DMS53 (cell line): ENCODE results near the gene CMTM6.
"Not testable (repeated sequence)": the region's sequence is repeated elsewhere in the genome, so short reads cannot be mapped to it uniquely, and the experiment has no call there.

ENCODE experiments used
- DNase-seq: peaks from one replicate; lab custom pipeline; 2025; lab: John Stamatoyannopoulos, UW

Gene CMTM6

DNA sequence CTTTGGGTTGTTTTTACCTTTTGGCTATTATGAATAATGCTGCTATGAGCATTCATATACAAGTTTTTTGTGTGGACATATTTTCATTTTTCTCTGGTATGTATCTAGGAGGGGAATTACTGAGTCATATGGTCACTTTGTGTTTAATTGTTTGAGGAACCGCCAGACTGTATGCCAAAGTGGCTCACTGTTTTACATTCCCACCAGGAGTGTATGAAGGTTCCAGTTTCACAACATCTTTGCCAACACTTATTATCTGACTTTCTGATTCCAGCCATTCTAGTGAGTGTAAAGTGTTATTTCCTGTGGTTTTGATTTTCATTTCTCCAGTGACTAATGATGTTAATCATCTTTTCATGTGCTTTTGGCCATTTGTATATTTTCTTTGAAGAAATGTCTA lies 59.2 kb downstream of the CMTM6 start:
- DNase-seq: no peak

GRCh38 chr3:32442766-32443165 lies 59.9 kb downstream of the CMTM6 start:
- DNase-seq: no peak

DNA sequence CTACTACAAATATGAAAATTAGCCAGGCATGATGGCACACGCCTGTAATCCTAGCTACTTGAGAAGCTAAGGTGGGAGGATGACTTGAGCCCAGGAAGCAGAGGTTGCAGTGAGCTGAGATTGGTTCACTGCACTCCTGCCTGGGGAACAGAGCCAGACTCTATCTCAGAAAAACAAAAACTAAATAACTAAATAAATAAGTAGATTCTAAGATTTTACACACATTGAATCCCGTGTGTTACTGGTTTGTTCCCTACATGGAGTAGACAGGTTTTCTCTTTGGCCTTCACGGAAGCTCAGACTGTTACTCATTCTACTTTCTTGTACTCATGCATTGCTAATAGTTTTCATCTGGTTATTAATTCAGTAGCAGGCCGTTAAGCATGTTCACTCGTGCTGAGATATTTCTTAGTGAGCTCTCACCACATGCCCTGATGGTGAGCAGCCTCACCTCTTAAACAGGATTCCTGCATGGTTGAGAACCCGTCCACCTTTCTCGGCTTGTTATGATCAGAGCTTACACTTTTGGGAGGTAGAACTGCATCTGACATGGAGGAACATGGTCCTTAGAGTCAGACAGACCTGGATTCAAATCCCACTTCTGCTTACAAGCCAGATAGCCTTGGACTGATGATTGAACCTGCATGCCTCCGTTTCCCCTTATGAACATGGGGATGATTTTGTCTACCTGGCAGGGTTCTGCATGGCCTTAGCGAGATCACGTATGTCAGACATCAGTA lies 61.9 kb downstream of the CMTM6 start:
- no peak for DNase-seq

- not testable (repeated sequence) for DNase-seq
These were observed 63.2 kb downstream of the CMTM6 start for GRCh38 chr3:32439421-32439820.

GRCh38 chr3:32438596-32439344 lies 63.9 kb downstream of the CMTM6 start:
- no peak for DNase-seq

GRCh38 chr3:32437896-32438295 lies 64.8 kb downstream of the CMTM6 start:
- DNase-seq: no peak

DNA sequence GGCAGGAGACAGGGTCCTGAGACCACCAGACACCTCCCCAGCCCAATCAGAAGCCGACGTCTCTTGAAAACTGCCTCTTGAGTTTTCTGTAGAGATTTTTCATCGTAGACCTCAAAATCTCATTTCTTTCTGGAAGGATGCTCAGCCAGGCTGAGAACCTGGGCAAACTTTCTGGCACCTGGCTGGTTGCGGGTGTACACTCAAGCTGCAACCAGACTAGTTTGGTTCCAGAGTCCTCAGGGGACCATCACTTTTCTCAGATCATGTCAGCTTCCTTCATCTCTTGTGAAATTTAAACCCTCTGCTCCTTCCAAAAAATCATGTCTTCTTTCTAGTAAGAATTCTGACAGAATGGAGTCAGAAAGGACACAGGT lies 65.8 kb downstream of the CMTM6 start:
- no peak for DNase-seq

DNA sequence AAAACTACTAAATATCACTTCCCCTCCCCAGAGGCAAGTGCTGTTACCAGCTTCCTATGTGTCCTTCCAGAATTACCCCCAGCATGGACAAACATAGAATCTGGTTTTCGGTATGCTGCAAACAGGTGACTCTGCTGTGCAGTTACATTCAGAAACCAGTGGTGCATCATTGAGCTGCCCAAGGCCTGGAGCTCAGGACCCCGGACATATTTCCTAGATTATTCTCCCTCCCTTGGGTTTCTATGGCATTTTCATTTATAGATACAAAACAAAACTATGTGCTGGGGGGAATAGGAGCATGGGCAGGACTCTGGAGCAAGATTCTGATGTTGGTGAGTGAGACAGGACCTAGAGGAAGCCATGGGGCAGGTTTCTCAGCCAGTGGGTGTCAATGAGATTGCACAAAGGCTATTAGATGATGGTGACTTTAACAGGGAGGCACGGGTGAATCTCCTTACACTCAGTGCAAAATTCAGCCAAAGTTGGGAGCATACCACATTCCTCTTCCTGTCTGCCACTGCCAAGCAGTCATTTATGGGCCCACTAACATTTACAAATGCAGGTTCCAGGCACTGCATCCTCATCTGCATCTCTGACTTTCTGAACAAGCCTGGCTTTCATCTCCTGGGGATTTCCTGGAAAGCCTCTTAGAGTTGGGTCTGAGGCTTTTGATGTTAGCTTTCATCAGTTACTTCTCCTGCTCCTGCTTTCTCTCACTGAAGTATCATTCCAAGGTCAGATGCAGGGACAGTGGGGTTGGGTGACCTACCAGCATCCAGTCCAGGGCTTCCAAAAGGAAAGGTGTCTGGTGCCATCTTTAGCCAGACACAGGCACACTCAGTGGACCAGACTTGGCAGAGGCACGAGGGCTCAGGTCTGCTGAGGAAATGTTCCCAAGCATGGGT lies 66.5 kb downstream of the CMTM6 start:
- no peak for DNase-seq

DNA sequence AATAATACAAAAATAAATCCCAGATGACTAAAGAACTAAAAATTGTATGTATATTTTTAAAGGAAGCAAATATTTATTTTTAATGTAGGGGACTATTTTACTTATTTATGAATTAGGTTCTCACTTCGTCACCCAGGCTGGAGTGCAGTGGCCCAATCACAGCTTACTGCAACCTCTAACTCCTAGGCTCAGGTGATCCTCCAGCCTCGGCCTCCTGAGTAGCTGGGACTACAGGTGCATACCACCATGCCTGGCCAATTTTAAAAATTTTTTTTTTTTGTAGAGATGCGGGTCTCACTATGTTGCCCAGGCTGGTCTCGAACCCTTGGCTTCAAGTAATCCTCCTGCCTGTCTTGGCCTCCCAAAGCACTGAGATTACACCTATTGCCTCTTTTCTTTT lies 68.4 kb downstream of the CMTM6 start:
- no peak for DNase-seq

DNA sequence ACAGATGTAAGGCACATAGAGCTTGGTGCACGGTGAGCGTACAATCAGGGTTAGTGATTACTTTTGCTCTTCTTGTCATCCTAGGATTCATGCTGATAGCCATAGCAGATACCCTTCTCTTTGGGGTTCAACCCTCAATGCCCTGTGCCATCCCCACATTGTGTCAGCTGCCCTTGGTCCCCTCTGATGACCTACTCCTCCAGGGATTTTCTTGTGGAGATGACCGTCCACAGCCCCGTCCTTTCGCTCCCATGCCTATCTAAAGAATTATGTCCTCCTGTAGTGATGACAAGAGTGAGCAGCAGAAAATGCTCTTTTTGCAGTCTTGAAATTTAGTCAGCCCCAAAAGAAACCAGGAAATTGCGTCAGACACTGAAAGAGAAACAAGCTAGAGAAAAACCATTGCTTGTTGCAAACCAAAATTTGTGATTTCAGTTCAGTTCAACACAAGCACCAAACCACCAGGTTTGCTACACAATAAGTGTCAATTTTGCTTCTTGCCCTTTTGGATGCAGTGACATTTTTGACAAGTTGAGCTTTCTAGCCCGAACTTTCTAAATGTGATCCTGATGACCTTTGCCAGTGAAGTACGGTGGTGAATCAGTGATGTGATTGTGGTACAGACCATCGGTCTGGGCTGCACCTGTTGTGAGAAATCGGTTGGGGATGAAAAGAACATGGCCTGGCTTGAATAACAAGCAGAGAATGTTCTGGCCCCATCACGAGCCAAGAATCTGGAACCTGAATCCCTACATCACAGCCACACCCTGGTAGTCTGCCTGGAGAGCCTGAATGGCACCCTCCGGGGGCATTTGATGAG lies 69.7 kb downstream of the CMTM6 start:
- no peak for DNase-seq

- DNase-seq: no peak
These were observed 70.5 kb downstream of the CMTM6 start for GRCh38 chr3:32432045-32432710.

GRCh38 chr3:32431481-32431880 lies 71.2 kb downstream of the CMTM6 start:
- DNase-seq: no peak
